Adrenal gland (tissue), 12 donors: ENCODE data around the gene SPATC1L. TPM values are rescaled to one million over a fixed set of nuclear protein-coding genes. Genes with fewer than 3 reads are reported as not detected.

Source experiments
- polyA plus RNA-seq, 3 donors: library from polyadenylated mRNA; stranded (reverse); fragments of 200-250 nt in 2 of 3; fragments of 350-450 nt in 1 of 3; fragmentation: Illumina TruSeq in 1 of 3; extraction: RNeasy Lipid Tissue Mini Kit (QIAGEN cat#74804) in 1 of 3; gene quantifications; one replicate each; pipeline ENCODE4 v1.2.3, GENCODE V29; 2013 to 2014
- total RNA-seq, 9 donors: library from RNA; depleted of rRNA in 4 of 9; stranded (reverse); fragments of >200 nt in 4 of 9; fragments of 120-200 nt in 1 of 9; fragmentation: NEBNext Ultra II Directional in 1 of 9; extraction: Animal tissue kit (Norgen Biotek cat#: 25700) in 1 of 9; gene quantifications; one replicate each; pipeline versions ENCODE4 v1.1.0 to v1.2.4, GENCODE V29; 2013 to 2023
- donor health status: healthy with polysubstance abuse.
- donor health status: Bipolar disorder and iron deficiency.
- donor health status: DM: yes; HTN: yes; CAD: no.
- donor health status: DM: no; HTN: no; CAD: no.
- donor health status: DM: no; HTN: no; CAD: no.
- donor health status: DM: yes; HTN: yes; CAD: no.

SPATC1L gene
- total and polyA plus RNA-seq, 12 donors, result 8.4 to 91.5 (median 25.3) TPM

Other genes with a start within 250 kb of the SPATC1L start
- 100 to 1,000 TPM in 7 of 9 donors, 10 to 100 TPM in 2; 28.9 to 362 (median 145) TPM for gene COL6A1, start 202.7 kb downstream of the SPATC1L start, total RNA-seq
- gene COL6A1, start 202.7 kb downstream of the SPATC1L start, polyA plus RNA-seq, result 100 to 1,000 TPM in 2 of 3 donors, 10 to 100 TPM in 1; 22.3 to 490 (median 341) TPM
- gene COL6A2, start 86.3 kb downstream of the SPATC1L start, total RNA-seq, result 100 to 1,000 TPM in 7 of 9 donors, 10 to 100 TPM in 2; 39.5 to 335 (median 163) TPM
- 100 to 1,000 TPM in 2 of 3 donors, 10 to 100 TPM in 1; 19.0 to 543 (median 246) TPM for gene COL6A2, start 86.3 kb downstream of the SPATC1L start, polyA plus RNA-seq
- 1 to 10 TPM in 5 of 9 donors, under 1 TPM in 2, not detected in 2; 0.36 to 5.2 (median 1.8) TPM for gene FTCD, start 28.9 kb downstream of the SPATC1L start, total RNA-seq
- 10 to 100 TPM in 2 of 3 donors, under 1 TPM in 1; 0.20 to 16.8 (median 11.4) TPM for gene FTCD, start 28.9 kb downstream of the SPATC1L start, polyA plus RNA-seq
- 100 to 1,000 TPM in 3 of 9 donors, 10 to 100 TPM in 6; 49.0 to 246 (median 85.2) TPM for gene LSS, start 44.3 kb upstream of the SPATC1L start, total RNA-seq
- 100 to 1,000 TPM in 1 of 3 donors, 10 to 100 TPM in 2; 46.3 to 132 (median 49.9) TPM for gene LSS, start 44.3 kb upstream of the SPATC1L start, polyA plus RNA-seq
- gene MCM3AP, start 101.2 kb upstream of the SPATC1L start, total RNA-seq, result 10 to 100 TPM; 51.9 to 88.4 (median 68.9) TPM
- 10 to 100 TPM; 34.8 to 89.4 (median 71.3) TPM for gene MCM3AP, start 101.2 kb upstream of the SPATC1L start, polyA plus RNA-seq
- gene YBEY, start 101.9 kb upstream of the SPATC1L start, total RNA-seq, result 10 to 100 TPM in 7 of 9 donors, 1 to 10 TPM in 2; 4.0 to 23.5 (median 15.8) TPM
- 10 to 100 TPM; 16.4 to 46.0 (median 24.8) TPM for gene YBEY, start 101.9 kb upstream of the SPATC1L start, polyA plus RNA-seq
- 1 to 10 TPM; 1.1 to 5.4 (median 2.2) TPM for gene C21orf58, start 139.4 kb upstream of the SPATC1L start, total RNA-seq
- gene C21orf58, start 139.4 kb upstream of the SPATC1L start, polyA plus RNA-seq, result 10 to 100 TPM in 1 of 3 donors, 1 to 10 TPM in 1, under 1 TPM in 1; 0.46 to 15.0 (median 2.9) TPM
- gene PCNT, start 139.7 kb upstream of the SPATC1L start, total RNA-seq, result 10 to 100 TPM; 17.3 to 46.6 (median 33.5) TPM
- 10 to 100 TPM; 14.0 to 27.3 (median 21.4) TPM for gene PCNT, start 139.7 kb upstream of the SPATC1L start, polyA plus RNA-seq